LNCAP (cell line): ENCODE data around the gene LY9.

ENCODE experiments used
- TF ChIP-seq, protein P1 (sequence below): fragments of 450-650 bp; IDR thresholded peaks from 2 replicates; pipeline ENCODE4 v1.5.1; 2017; ENCODE audit warnings: mild to moderate bottlenecking

The LY9 gene

DNA sequence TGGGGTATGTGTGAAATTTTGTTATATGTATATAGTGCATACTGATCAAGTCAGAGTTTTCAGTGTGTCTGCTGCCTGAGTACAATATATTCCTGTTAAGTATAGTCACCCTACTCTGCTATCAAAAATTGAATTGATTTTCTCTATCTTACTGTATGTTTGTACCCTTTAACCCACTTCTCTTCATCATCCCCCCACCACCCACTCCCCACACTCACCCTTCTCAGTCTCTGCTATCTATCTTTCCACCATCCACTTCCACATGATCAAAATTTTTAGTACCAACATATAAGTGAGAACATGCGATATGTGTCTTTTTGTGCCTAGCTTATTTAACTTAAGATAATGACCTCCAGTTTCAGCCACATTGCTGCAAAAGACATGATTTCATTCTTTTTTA lies 4.2 kb downstream of the LY9 start:
- TF ChIP-seq, protein P1, sequence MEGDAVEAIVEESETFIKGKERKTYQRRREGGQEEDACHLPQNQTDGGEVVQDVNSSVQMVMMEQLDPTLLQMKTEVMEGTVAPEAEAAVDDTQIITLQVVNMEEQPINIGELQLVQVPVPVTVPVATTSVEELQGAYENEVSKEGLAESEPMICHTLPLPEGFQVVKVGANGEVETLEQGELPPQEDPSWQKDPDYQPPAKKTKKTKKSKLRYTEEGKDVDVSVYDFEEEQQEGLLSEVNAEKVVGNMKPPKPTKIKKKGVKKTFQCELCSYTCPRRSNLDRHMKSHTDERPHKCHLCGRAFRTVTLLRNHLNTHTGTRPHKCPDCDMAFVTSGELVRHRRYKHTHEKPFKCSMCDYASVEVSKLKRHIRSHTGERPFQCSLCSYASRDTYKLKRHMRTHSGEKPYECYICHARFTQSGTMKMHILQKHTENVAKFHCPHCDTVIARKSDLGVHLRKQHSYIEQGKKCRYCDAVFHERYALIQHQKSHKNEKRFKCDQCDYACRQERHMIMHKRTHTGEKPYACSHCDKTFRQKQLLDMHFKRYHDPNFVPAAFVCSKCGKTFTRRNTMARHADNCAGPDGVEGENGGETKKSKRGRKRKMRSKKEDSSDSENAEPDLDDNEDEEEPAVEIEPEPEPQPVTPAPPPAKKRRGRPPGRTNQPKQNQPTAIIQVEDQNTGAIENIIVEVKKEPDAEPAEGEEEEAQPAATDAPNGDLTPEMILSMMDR = no peak

DNA sequence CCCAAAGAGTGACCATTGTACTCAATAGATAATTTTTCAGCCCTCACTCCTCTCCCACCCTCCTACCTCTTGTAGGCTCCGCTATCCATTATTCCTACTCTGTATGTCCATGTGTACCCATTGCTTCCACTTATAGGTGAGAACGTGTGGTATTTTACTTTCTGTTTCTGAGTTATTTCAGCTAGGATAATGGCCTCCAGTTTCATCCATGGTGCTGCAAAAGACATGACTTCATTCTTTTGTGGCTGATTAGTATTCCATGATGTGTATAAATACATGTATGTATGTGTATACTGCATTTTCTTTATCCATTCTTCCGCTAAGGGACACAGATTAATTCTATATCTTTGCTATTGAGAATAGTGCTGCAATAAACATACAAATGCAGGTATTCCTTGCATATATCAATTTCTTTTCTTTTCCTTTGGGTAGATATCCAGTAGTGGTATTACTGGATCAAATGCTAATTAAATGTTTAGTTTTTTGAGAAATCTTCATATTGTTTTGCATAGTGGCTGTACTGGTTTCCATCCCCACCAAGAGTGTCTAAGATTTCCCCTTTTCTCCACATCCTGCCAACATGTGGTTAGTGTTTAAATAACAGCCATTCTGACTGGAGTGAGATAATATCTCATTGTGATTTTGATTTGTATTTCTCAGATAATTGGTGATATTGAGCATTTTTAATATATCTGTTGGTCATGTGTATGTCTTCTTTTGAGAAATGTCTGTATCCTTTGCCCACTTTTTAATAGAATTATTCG lies 4.9 kb downstream of the LY9 start:
- TF ChIP-seq, protein P1 = no peak

- TF ChIP-seq, protein P1 = no peak
These were observed 6.0 kb downstream of the LY9 start for GRCh38 chr1:160801836-160802580.

GRCh38 chr1:160806109-160806665 lies 10.2 kb downstream of the LY9 start:
- TF ChIP-seq, protein P1 = no peak

GRCh38 chr1:160806784-160807183 lies 10.8 kb downstream of the LY9 start:
- TF ChIP-seq, protein P1 = no peak

GRCh38 chr1:160807247-160807646 lies 11.3 kb downstream of the LY9 start:
- TF ChIP-seq, protein P1 = no peak

- TF ChIP-seq, protein P1 = no peak
These were observed 11.8 kb downstream of the LY9 start for GRCh38 chr1:160807738-160808137.
